GM21528 (cell line): ENCODE data around the gene PAEP.
"Not testable (repeated sequence)": the region's sequence is repeated elsewhere in the genome, so short reads cannot be mapped to it uniquely, and the experiment has no call there.

ENCODE experiments used
- ATAC-seq: cut with Tn5 transposase; IDR thresholded peaks from one replicate; pipeline ENCODE4 v1.9.1; 2021; ENCODE audit warnings: mild to moderate bottlenecking, moderate library complexity; ENCODE audit not compliant: unreplicated experiment, low FRiP score

The PAEP gene

GRCh38 chr9:135549478-135550343, 11.8 kb upstream of the PAEP start:
- ATAC-seq: not testable (repeated sequence)

GRCh38 chr9:135550344-135550918, 11.1 kb upstream of the PAEP start:
- no peak for ATAC-seq

GRCh38 chr9:135551031-135551430, 10.5 kb upstream of the PAEP start:
- ATAC-seq: no peak

- no peak for ATAC-seq
Measured at GRCh38 chr9:135551456-135551855, 10.1 kb upstream of the PAEP start.

GRCh38 chr9:135552021-135552697, 9.4 kb upstream of the PAEP start:
- ATAC-seq: no peak

- ATAC-seq: no peak
Measured at GRCh38 chr9:135552698-135553171, 8.8 kb upstream of the PAEP start.

GRCh38 chr9:135554718-135555117, 6.8 kb upstream of the PAEP start:
- no peak for ATAC-seq

- ATAC-seq: no peak
Measured at GRCh38 chr9:135555203-135555602, 6.4 kb upstream of the PAEP start.

GRCh38 chr9:135555910-135556309, 5.6 kb upstream of the PAEP start:
- ATAC-seq: no peak

- ATAC-seq: no peak
Measured at GRCh38 chr9:135559606-135560005, 1.9 kb upstream of the PAEP start.

GRCh38 chr9:135562235-135562745, 734 bp downstream of the PAEP start:
- ATAC-seq: no peak

GRCh38 chr9:135563039-135563476, 1.5 kb downstream of the PAEP start:
- ATAC-seq: no peak

- no peak for ATAC-seq
Measured at GRCh38 chr9:135563858-135564257, 2.3 kb downstream of the PAEP start.

- no peak for ATAC-seq
Measured at GRCh38 chr9:135565141-135565628, 3.6 kb downstream of the PAEP start.

GRCh38 chr9:135565636-135566035, 4.1 kb downstream of the PAEP start:
- ATAC-seq: no peak

GRCh38 chr9:135566552-135566951, 5.0 kb downstream of the PAEP start:
- no peak for ATAC-seq

GRCh38 chr9:135567311-135567710, 5.8 kb downstream of the PAEP start:
- ATAC-seq: no peak

GRCh38 chr9:135568026-135568425, 6.5 kb downstream of the PAEP start:
- no peak for ATAC-seq

- ATAC-seq: no peak
Measured at GRCh38 chr9:135570456-135570855, 8.9 kb downstream of the PAEP start.

- no peak for ATAC-seq
Measured at GRCh38 chr9:135572233-135572632, 10.7 kb downstream of the PAEP start.

- no peak for ATAC-seq
Measured at GRCh38 chr9:135573124-135573523, 11.6 kb downstream of the PAEP start.
